Measurements from ENCODE around the gene CFAP221. TPM values are rescaled to one million over a fixed set of nuclear protein-coding genes. Genes with fewer than 3 reads are reported as not detected.

Gene CFAP221
- total RNA-seq, 1 donor from 2014 or later, result 33.9 TPM

DNA sequence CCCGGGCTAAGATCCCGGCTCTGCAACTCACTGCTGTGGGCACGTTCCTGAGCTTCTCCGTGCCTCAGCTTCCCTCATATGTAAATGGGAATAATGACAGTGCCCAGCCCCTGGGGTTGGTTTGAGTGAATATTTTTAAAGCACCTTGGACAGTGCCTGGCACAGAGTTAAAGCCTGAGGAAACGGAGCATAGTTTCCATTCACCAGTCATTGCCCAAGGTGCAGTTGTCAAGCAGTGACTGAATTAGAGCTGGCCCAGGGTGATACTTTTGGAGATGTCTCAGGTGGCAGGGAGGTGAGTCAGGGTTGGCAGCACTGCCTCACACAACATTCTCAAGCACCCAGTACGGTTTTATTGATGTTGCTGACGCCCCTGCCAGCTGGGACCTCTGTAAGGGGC, 146.9 kb downstream of the CFAP221 start:
- H3K27ac ChIP-seq, result no peak overlapping the region
- ATAC-seq, result no peak
- no peak for DNase-seq

DNA sequence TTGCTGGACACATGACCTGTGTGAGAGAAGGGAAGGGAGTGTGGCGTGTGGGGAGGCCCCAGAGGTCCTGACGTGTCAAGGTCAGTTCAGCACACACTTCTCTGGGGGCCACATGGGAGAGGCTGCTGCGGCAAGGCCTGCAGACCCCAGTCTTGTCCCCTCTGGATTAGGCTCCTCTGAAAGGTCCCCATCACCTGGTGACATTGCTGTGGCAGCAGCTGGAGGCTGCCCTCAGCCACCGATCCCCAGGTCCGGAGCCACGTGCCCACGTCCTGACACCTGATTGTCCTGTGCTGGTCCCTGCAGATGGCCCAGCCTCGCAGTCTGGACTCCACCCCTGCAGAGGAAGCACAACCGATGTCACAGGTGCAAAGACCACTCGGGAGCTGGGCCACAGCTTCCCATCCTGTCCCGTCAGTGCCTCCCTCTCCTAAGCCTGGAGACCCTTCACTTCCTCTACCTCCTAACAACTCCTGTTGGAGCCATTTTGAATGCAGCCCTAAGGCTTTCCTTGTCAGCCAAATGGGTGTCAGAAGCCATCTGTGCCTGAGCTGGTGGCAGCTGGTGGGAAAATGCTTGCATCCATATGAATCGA, 147.5 kb downstream of the CFAP221 start:
- Histone ChIP-seq H3K4me3 (no peak overlapping the region), H3K9me3 (no peaks in the 10 kb centered on the region), H3K27ac (no peak overlapping the region), H3K4me1 (peaks cover 16% of the 10 kb centered on the region), H3K36me3 (peaks cover 14% of the 10 kb centered on the region), H3K27me3 (ENCODE audit: low read depth) (no peaks in the 10 kb centered on the region)
- ATAC-seq (no peak), DNase-seq (no peak)
- TF ChIP-seq CTCF (IDR thresholded peaks at IDR 0.05), result no peak
- intact Hi-C loops (cut with DNase I), result no loop called here

More for the DNA sequence above, 146.9 kb downstream of the CFAP221 start:
- Histone ChIP-seq H3K36me3 (peaks cover 14% of the 10 kb centered on the region), H3K4me3 (no peak overlapping the region), H3K27me3 (ENCODE audit: low read depth) (no peaks in the 10 kb centered on the region), H3K9me3 (no peaks in the 10 kb centered on the region), H3K4me1 (peaks cover 16% of the 10 kb centered on the region)
- intact Hi-C loops (cut with DNase I), result no loop called here
- TF ChIP-seq CTCF (IDR thresholded peaks at IDR 0.05), result no peak

DNA sequence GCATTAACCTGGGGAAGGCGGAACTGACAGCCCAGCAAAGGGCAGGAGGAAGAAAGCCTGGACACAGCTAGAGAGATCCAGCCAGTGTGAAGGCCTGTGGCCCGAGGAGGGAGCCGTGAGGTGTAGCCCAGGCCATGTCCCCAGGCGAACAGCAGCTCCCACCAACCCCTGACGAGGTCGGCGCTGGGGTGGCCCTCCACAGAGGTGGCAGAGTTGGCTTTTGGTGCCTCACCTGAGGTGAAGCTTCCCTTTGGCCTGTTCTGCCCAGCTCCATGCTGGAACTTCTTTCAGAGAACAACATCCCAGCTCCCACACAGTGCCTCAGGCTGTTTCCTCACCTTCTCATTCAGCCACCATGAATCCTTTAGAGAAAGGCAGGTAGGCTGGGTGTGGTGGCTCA, 148.1 kb downstream of the CFAP221 start:
- DNase-seq (no peak), ATAC-seq (no peak)
- Histone ChIP-seq H3K27me3 (ENCODE audit: low read depth) (no peaks in the 10 kb centered on the region), H3K36me3 (peaks cover 14% of the 10 kb centered on the region), H3K9me3 (no peaks in the 10 kb centered on the region), H3K4me1 (peaks cover 16% of the 10 kb centered on the region), H3K4me3 (no peak overlapping the region), H3K27ac (no peak overlapping the region)
- TF ChIP-seq CTCF (IDR thresholded peaks at IDR 0.05), result no peak
- intact Hi-C loops (cut with DNase I), result no loop called here

- intact Hi-C loops (cut with DNase I), result no loop called here
- Histone ChIP-seq H3K4me3 (no peak overlapping the region), H3K4me1 (peaks cover 16% of the 10 kb centered on the region), H3K36me3 (peaks cover 14% of the 10 kb centered on the region), H3K27me3 (ENCODE audit: low read depth) (no peaks in the 10 kb centered on the region), H3K27ac (no peak overlapping the region), H3K9me3 (no peaks in the 10 kb centered on the region)
- ATAC-seq (no peak), DNase-seq (no peak)
- TF ChIP-seq CTCF (IDR thresholded peaks at IDR 0.05), result no peak
Observed at GRCh38 chr2:119692954-119693353, 148.7 kb downstream of the CFAP221 start.

DNA sequence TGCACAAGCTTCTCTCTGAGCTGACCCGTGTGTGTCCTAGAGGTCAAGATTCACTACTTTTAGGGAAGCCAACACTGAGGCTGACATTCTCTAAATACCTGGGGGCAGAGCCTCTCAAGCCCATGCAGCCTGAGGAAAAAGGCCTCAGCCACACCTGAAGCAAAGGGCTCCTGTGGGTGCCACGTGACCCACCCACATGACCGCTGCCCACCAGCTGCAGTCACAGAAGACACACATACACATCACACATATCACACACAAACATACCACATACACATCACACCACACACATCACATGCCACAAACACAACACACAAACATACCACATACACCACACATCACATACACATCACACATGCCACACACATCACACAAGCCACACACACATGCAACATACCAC, 149.3 kb downstream of the CFAP221 start:
- DNase-seq (no peak), ATAC-seq (no peak)
- Histone ChIP-seq H3K27me3 (ENCODE audit: low read depth) (no peaks in the 10 kb centered on the region), H3K9me3 (no peaks in the 10 kb centered on the region), H3K36me3 (peaks cover 12% of the 10 kb centered on the region), H3K4me1 (peaks cover 16% of the 10 kb centered on the region), H3K4me3 (no peak overlapping the region), H3K27ac (no peak overlapping the region)
- intact Hi-C loops (cut with DNase I), result no loop called here
- no peak for TF ChIP-seq CTCF (IDR thresholded peaks at IDR 0.05)

All from lower lobe of right lung (tissue), 2 donors.